HG02938 (cell line): Measurements from ENCODE around the gene TRPV3.

Experiments used
- ATAC-seq: cut with Tn5 transposase; IDR thresholded peaks from one replicate; pipeline ENCODE4 v1.9.1; 2021; ENCODE audit warnings: mild to moderate bottlenecking, moderate library complexity; ENCODE audit not compliant: unreplicated experiment

Gene TRPV3

DNA sequence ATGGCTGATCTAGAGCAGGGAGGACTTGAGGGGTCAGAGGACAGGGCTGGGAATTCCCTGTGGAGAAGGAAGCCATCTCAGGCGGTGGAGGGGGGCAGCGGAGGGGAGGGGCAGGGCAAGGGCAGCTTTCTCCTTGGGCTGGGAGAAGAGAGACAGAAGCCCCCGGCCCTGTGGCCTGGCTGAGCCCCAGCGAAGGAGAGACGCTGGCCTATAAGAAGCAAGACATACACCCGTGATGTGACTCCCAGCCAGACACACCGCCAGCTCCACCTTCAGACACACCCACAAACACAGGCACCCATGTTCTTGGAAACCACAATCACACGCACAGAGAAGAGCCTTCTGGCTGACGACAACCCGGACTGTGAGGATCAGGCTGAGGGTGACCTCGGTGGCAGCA, 10.0 kb downstream of the TRPV3 start:
- ATAC-seq, result no peak

- no peak for ATAC-seq
These were observed 10.6 kb downstream of the TRPV3 start for GRCh38 chr17:3546997-3547396.

GRCh38 chr17:3546521-3546920, 11.1 kb downstream of the TRPV3 start:
- no peak for ATAC-seq

DNA sequence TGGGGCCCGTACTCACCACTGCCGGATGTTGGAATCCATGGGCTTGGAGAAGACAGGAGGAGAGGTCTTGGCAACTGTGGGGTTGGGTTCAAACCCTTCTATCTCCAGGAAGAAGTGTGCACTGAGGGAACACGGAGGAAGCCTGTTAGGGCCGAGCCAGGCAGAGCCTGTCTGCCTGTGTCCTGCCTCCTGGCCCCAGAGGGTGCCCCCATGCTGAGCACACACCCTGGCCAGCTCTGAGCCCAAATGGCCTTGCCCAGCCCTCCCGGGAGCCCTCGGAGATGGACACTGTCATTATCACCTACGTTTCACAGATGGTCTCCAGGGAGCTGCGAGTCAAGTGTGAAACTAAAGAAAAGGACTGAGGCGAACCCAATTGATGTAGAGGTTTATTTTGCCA, 12.5 kb downstream of the TRPV3 start:
- no peak for ATAC-seq

GRCh38 chr17:3544365-3544764, 13.2 kb downstream of the TRPV3 start:
- no peak for ATAC-seq

DNA sequence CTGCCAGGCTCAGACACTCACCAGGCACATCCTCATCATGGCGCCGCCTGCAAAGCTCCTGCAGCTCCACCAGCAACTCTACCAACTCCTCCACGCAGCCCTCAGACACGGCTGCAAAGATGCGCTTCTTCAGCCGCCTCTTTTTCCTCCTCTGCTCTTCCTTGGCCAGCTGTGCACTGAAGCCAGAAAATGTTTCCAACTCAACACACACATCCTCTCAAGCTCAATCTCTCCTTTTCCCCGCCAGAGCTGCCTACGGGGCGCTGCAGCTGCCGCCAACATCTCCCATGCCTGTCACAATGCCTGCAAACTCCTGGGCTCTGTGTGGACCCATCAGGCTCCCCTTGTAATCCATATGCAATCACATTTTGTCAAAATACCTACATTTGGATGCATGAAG, 14.2 kb downstream of the TRPV3 start:
- no peak for ATAC-seq

DNA sequence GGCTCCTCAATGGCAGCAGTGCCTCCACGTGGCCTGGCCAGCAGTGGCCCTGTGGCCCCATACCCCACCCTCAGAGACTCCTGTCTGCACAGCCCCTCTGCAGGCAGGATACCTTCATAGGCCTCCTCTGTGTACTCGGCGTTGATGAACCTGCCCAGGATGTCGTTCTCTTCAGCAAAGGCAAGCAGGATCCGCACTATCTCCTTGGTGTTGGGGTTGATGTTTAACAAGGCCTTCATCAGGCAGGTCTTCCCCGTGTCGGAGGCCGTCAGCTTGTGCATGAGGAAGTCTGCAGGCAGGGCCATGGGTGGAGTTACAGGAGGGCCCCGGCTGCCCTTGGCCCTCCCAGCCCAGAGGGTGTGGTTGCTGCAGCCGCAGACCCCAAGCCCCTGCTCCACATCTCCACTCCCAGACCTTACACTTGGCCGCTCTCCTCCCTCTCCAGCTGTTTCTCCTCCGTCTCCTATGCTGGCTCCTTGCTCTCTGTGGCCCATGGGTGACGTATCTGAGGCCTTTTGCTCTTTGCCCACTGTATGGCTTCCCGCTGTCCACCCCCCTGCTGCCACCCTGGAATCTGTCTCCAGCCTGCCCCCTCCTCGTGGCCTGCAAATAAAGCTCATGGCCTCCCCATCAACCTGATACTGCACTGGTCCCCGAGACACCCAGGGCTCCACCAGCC, 15.1 kb downstream of the TRPV3 start:
- no peak for ATAC-seq

GRCh38 chr17:3539881-3540540, 17.6 kb downstream of the TRPV3 start:
- ATAC-seq, result no peak

- ATAC-seq, result no peak
These were observed 20.9 kb downstream of the TRPV3 start for GRCh38 chr17:3536716-3537115.

DNA sequence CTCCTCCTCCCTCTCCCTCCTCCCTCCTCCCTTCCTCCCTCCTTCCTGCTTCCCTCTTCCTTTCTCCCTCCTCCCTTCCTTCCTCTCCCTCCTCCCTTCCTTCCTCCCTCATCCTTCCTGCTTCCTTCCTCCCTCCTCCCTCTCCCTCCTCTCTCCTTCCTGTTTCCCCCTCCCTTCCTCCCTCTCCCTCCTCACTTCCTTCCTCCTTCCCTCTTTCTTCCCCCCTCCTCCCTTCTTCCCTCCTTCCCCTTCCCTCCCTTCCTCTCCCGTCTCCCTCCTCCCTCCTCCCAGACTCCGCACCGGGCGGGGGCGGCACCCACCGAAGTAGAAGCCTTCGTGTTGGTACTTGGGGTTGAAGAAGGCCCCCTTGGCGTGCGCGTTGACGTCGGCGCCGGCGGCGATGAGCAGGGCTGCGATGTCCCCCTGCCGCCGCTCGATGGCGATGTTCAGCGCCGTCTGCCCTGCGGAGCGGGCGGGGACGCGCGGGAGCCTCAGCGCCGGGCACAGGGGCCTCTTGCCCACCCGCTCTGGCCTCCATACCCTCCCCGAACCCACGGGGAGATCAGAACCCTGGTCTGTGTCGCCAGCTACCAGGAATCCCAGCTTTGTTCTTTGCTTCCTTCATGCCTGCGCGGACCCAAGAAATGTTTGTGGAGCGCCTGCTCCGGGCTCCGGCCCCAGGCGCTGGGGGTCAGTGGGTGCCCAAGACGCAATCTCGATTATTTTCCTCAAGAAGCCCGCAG, 22.2 kb downstream of the TRPV3 start:
- peak; percentile 64 for ATAC-seq

GRCh38 chr17:3534881-3535252, 22.7 kb downstream of the TRPV3 start:
- no peak for ATAC-seq

DNA sequence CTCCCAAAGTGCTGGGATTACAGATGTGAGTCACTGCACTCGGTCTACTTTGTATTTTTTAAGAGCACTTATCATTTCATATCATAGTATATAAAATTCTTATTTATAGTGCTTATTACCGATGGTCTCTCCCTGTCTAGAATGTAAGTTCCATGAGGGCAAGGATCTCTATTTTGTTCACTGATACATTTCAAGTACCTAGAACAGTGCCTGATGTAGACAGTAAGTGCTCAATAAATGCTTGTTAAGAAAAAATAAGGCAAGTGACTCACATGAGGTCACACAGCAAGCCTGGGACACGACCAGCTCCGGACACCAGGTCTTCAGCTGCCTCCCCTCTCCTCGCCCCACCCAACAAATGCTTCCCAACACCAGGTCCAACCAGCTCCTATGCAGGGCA, 23.9 kb downstream of the TRPV3 start:
- no peak for ATAC-seq

- no peak for ATAC-seq
These were observed 24.8 kb downstream of the TRPV3 start for GRCh38 chr17:3532859-3533142.

GRCh38 chr17:3532106-3532858, 25.3 kb downstream of the TRPV3 start:
- no peak for ATAC-seq

DNA sequence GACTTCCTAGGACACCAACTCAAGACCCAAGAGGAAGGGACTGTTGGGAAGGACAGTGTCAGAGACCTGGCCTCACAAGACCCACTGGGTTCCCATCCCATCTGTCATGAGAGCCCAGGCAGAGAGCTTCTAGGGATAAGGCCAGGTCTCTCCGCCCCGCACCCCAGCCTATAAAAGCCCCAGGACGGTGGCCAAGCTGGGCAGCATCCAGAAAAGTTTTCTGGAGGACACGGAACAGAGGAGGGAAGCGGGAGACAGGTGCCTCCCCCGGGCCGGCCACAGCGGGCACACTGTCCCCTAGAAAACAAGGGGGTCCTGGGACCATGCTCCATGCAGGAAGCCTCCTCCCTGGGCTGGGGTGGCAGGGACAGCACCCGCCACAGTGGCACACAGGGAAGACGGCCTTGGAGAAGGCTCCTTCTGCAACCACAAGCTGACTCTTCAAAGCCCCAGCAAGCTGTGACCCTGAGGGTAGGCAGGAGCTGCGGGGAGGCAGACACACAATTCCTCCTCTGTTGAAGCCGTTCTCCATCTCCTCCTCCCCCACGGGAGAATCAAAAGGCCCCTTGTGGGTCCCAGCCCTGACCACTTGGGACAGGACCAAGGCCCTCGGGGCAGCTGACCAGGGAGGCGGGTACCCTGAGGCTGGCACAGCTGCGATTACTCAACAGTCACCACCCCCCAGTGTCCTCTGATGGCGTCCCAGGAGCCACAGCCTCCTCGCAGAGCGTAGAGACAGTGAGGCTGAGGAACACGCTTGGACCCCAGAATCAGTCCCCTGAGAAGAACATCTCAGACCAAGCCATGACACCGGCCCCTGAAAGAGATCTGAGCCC, 26.1 kb downstream of the TRPV3 start:
- no peak for ATAC-seq

DNA sequence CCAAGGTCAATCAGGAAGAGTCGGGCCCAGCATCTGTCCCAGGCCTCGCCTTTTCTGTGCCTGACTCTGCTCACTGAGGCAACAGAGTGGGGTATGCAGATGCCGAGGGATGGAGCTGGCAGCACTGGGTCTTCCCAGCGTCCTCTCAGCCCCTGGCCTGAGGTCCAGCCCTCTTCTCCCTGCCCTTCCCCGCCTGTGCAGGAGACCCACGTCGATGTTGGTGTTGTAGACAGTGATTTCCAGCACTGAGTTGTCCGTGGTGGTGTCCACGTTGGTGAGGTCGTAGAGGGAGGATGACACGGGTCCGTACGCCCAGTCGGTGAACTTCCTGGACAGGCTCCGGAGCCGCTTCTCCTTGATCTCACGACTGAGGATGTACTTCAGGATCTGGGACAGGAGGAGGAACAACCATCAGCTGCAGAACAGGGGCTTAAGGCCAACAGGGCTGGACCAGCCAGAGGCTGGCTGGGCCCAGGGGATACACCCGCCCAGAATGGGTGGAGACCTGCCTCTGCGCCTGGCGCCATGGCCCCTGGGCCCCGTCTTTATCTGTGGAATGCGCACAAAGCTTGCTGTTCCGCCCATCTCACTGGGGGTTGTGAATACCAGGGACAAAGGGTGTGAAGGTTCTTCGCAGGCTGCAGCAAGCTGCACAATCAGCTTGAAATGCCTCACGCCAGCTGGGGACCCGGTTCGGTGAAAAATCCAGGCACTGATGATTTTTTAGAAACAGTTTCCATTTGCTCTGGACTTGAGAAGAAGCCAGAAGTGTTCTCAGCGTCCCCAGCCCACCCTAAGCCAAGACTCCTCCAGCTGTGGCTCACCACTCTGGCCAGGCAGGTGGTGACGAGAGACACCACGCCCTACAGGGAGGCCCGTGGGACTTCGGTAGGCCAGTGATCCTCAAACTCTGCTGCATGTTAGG, 27.5 kb downstream of the TRPV3 start:
- ATAC-seq, result no peak

DNA sequence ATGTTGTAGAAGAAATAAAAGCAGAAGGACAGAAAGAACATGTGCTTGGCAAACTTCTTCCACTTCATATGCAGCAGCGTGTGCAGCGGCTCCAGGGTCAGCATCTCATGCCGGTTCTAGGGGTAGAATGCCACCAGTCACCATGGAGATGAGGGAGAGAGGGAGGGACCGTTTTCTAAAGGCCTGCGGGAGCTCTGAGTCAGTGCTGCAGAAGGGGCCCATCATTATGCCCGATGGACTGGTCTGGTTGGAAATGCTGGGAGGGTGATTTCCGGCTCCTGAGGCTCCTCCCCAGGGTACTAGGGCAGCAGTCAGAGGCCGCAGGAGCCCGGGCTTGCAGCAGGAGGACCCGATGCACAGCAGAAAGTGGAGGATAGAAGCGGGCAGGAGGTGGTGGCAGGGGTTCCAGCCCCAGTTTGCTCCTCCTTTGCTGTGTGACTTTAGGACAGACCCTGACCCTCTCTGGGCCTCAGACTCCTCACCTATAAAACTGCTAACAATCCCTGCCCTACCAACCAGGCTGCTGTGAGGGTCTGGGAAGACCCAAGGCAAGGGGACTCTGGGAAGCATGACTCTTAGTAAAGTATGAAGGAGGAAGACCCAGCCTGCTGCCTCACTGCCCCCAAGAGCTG, 28.6 kb downstream of the TRPV3 start:
- no peak for ATAC-seq

- ATAC-seq, result no peak
These were observed 29.2 kb downstream of the TRPV3 start for GRCh38 chr17:3528403-3528851.

DNA sequence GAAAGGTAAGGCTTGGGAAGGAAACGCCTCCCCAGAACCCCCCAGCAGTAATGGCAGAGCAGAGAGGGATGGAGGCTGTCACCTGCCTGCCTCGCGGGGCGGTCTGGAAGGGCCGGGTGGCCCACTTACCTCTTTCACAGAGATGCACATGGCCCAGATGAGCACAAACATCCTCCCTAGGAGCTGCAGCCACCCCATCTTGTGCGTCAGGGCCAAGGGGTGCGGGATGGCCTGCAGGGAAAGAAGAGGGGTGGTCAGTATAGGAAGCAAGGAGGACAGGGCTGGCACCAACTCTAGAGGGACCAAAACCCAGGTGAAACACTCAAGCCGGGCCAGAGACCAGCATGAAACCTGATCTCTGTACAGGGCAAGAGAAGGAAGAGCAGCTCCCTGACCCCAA, 29.7 kb downstream of the TRPV3 start:
- ATAC-seq, result no peak
